IPS-18c (cell line): Measurements from ENCODE around the gene GPR17.

ENCODE experiments used
- H3K4me3 ChIP-seq: 2 replicates; pipeline ENCODE4 v1.7.0; 2013; ENCODE audit warnings: low read depth, mild to moderate bottlenecking, low read length, moderate library complexity; ENCODE audit not compliant: insufficient read depth
- H3K9me3 ChIP-seq: one replicate; pipeline ENCODE4 v1.6.1; 2013; ENCODE audit warnings: mild to moderate bottlenecking, low read length, moderate library complexity; ENCODE audit not compliant: control insufficient read depth, insufficient read depth

Gene GPR17, protein sequence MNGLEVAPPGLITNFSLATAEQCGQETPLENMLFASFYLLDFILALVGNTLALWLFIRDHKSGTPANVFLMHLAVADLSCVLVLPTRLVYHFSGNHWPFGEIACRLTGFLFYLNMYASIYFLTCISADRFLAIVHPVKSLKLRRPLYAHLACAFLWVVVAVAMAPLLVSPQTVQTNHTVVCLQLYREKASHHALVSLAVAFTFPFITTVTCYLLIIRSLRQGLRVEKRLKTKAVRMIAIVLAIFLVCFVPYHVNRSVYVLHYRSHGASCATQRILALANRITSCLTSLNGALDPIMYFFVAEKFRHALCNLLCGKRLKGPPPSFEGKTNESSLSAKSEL

GRCh38 chr2:127645395-127646291, at the start of gene GPR17:
Gene GPR17 (plus strand): TSS chr2:127646153. CDS start chr2:127650736, 4,583 bp downstream.
- no peak within 1 kb of the TSS for H3K4me3 ChIP-seq
- no peaks in the 10 kb centered on the region for H3K9me3 ChIP-seq

GRCh38 chr2:127596311-127597045, 49.5 kb upstream of the GPR17 start:
- Histone ChIP-seq H3K9me3 (no peaks in the 10 kb centered on the region), H3K4me3 (no peak overlapping the region)

DNA sequence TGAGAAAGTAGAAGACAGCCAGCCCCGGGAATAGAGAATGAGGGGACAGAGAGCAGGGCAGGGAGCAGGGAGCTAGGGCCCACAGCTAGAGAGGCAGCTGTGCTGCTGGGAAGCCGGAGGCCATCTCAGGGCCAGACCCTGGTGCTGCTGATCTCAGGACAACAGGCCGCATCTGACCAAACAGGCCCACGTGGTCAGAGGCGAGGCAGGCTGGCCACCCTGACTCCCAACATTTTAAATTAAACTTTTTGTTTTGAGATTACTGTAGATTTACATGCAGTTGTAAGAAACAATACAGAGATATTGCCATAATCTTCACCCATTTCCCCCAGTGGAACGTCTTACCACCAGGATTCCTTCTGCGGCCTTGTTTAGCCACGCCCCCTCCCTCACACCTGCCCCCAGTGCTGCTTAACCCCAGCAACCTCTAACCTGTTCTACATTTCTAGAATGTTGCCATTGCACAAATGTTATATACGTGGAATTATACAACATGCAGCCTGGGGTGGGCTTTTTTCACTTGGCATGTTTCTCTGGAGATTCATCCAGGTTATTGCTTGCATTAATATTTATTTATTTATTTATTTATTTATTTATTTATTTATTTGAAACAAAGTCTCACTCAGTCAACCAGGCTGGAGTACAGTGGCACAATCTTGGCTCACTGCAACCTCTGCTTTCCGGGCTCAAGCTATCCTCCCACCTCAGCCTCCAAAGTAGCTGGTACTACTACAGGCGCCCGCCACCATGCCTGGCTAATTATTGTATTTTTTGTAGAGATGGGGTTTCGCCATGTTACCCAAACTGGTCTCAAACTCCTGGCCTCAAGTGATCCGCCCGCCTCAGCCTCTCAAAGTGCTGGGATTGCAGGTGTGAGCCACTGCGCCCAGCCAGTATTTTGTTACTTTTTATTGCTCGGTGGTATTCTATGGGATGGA, 48.6 kb upstream of the GPR17 start:
- H3K4me3 ChIP-seq, result no peak overlapping the region
- no peaks in the 10 kb centered on the region for H3K9me3 ChIP-seq

DNA sequence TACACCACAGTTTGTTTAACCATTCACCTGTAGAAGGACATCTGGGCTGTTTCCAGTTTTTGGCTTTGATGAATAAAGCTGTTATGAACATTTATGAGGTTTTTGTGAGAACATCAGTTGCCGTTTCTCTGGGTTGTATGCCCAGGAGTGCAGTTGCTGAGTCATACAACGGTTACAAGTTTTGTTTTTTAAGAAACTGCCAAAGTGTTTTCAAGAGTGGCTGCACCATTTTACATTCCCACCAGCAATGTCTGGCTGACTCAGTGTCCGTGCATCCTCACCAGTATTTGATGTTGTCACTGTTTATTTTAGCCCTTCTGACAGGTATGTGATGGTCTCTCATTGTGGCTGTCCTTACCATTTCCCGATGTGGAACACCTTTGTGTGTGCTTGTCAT, 48.0 kb upstream of the GPR17 start:
- no peak overlapping the region for H3K4me3 ChIP-seq
- no peaks in the 10 kb centered on the region for H3K9me3 ChIP-seq

DNA sequence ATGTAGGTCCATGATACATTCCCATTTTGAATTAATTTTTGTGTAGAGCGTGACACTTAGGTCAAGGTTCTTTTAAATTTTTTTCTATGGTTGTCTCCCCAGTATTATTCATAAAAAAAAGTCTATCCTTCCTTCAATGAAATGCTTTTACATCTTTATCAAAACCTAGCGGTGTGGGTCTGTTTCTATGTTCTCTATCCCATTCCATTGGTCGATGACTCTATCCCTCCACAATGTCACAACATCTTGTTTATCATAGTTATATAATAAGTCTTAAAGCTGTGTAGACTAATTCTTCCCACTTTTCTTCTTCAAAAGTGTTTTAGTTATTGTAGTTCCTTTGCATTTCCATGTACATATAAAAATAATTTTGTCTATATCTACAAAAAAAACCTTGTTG, 47.2 kb upstream of the GPR17 start:
- Histone ChIP-seq H3K9me3 (no peaks in the 10 kb centered on the region), H3K4me3 (no peak overlapping the region)

GRCh38 chr2:127599211-127599610, 46.7 kb upstream of the GPR17 start:
- no peaks in the 10 kb centered on the region for H3K9me3 ChIP-seq
- H3K4me3 ChIP-seq, result no peak overlapping the region

DNA sequence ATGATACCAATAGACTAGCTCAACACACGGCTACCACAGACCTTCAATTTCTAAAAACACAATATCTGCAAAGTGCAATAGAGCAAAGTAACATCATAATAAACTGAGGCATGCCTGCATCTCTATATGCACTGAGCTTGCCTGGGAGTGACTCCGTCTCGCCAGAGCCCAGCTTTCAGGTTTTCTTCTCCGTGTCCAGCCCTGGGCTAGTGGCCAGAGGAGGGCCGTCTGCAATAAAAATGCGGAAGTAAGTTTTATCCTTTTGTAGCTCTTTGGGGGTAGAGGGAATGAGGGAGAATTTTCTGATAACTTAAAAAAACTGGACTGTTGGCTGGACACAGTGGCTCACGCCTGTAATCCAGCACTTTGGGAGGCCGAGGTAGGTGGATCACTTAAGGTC, 41.0 kb upstream of the GPR17 start:
- Histone ChIP-seq H3K4me3 (no peak overlapping the region), H3K9me3 (no peaks in the 10 kb centered on the region)

- Histone ChIP-seq H3K4me3 (no peak overlapping the region), H3K9me3 (no peaks in the 10 kb centered on the region)
Measured at GRCh38 chr2:127605691-127606263, 40.2 kb upstream of the GPR17 start.

- H3K9me3 ChIP-seq, result no peaks in the 10 kb centered on the region
- no peak overlapping the region for H3K4me3 ChIP-seq
Measured at GRCh38 chr2:127606625-127607398, 39.1 kb upstream of the GPR17 start.

DNA sequence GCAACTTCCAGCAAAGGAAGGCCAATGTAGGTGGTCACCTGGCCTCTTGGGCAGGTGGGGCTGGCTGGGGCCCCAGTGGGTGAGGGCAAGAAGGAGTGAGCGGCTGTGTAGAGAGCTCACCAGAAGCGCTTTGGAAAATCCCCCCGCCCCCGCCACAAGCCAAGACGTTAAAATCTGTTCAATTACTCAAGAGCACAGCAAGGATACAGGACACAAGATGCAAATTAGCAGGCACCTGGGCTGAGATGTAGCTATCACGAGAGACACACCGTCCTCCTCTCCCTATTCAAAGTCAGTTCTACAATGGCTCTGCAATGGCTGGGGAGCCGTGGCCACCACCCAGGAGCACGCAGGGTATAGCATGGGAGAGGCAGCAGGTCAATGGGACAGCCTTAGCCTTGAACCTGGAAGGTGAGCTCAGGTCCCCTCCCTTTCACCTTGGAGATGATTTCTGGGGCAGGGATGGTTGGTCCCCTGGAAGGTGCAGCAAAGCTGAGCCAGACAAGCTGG, 38.5 kb upstream of the GPR17 start:
- Histone ChIP-seq H3K9me3 (no peaks in the 10 kb centered on the region), H3K4me3 (no peak overlapping the region)

- no peak overlapping the region for H3K4me3 ChIP-seq
Measured at GRCh38 chr2:127608061-127609030, 37.6 kb upstream of the GPR17 start.

GRCh38 chr2:127609031-127609751, 36.8 kb upstream of the GPR17 start:
- no peaks in the 10 kb centered on the region for H3K9me3 ChIP-seq
- no peak overlapping the region for H3K4me3 ChIP-seq

More at GRCh38 chr2:127608061-127609030, 37.6 kb upstream of the GPR17 start:
- H3K9me3 ChIP-seq, result no peaks in the 10 kb centered on the region

DNA sequence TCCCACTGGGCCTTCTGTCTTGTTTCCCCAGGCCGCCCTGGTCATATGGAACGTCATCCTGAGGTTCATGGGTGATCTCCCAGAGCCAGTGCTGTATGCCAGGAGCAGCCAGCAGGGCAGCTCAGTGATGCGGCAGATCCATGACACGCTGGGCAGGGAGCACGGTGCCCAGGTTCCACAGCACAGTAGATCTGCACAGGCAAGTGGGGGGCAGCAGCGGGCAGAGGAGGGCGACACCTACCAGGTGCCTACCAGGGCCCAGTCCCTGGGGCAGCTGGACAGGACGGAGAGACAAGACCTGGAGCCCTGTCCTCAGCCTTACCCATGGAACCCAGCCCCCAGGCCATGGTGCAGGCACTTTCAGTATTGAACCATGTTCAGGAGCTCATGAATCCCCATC, 36.1 kb upstream of the GPR17 start:
- H3K9me3 ChIP-seq, result no peaks in the 10 kb centered on the region
- H3K4me3 ChIP-seq, result no peak overlapping the region

GRCh38 chr2:127610561-127610960, 35.4 kb upstream of the GPR17 start:
- no peak overlapping the region for H3K4me3 ChIP-seq

More at GRCh38 chr2:127610561-127610960, 35.4 kb upstream of the GPR17 start:
- H3K9me3 ChIP-seq, result no peaks in the 10 kb centered on the region
